Umbilical cord (tissue), 2 donors: Measurements from ENCODE around the gene N4BP2L1. TPM values are rescaled to one million over a fixed set of nuclear protein-coding genes. Genes with fewer than 3 reads are reported as not detected.

Experiments used
- DNase-seq: peaks from one replicate; pipeline ENCODE4 v3.0.0-alpha.2; 2015; ENCODE audit warnings: low spot score
- total RNA-seq: library from RNA; depleted of rRNA; stranded (reverse); fragments of >200 nt; gene quantifications from one replicate; pipeline ENCODE4 v1.2.3, GENCODE V29; 2014; ENCODE audit warnings: low replicate concordance; ENCODE audit not compliant: insufficient read depth

Gene N4BP2L1
- total RNA-seq, result 9.6 TPM

- DNase-seq, result peak; percentile 57
Observed at GRCh38 chr13:32427852-32428580, at the start of gene N4BP2L1. Gene N4BP2L1 (minus strand): TSS chr13:32428130. CDS start chr13:32428082, 48 bp downstream.

- no peak for DNase-seq
Observed at GRCh38 chr13:32476892-32477291, 49.0 kb upstream of the N4BP2L1 start.

GRCh38 chr13:32476021-32476731, 48.2 kb upstream of the N4BP2L1 start:
- DNase-seq, result peak; percentile 8

GRCh38 chr13:32474999-32475792, 47.3 kb upstream of the N4BP2L1 start:
- DNase-seq, result no peak

GRCh38 chr13:32473650-32474049, 45.7 kb upstream of the N4BP2L1 start:
- DNase-seq, result no peak

GRCh38 chr13:32472194-32472621, 44.3 kb upstream of the N4BP2L1 start:
- DNase-seq, result peak; percentile 9

GRCh38 chr13:32471187-32471922, 43.4 kb upstream of the N4BP2L1 start:
- DNase-seq, result peak; percentile 20

- DNase-seq, result no peak
Observed at GRCh38 chr13:32468502-32469142, 40.7 kb upstream of the N4BP2L1 start.

- DNase-seq, result no peak
Observed at GRCh38 chr13:32456591-32456990, 28.7 kb upstream of the N4BP2L1 start.

GRCh38 chr13:32455594-32455903, 27.6 kb upstream of the N4BP2L1 start:
- no peak for DNase-seq

- DNase-seq, result no peak
Observed at GRCh38 chr13:32454886-32455593, 27.1 kb upstream of the N4BP2L1 start.

- no peak for DNase-seq
Observed at GRCh38 chr13:32453981-32454380, 26.1 kb upstream of the N4BP2L1 start.

- DNase-seq, result no peak
Observed at GRCh38 chr13:32448972-32449371, 21.0 kb upstream of the N4BP2L1 start.

- DNase-seq, result no peak
Observed at GRCh38 chr13:32447894-32448623, 20.1 kb upstream of the N4BP2L1 start.

- no peak for DNase-seq
Observed at GRCh38 chr13:32446773-32447465, 19.0 kb upstream of the N4BP2L1 start.

GRCh38 chr13:32446220-32446619, 18.3 kb upstream of the N4BP2L1 start:
- DNase-seq, result no peak

- no peak for DNase-seq
Observed at GRCh38 chr13:32445461-32445860, 17.5 kb upstream of the N4BP2L1 start.

- no peak for DNase-seq
Observed at GRCh38 chr13:32443111-32443510, 15.2 kb upstream of the N4BP2L1 start.

- DNase-seq, result no peak
Observed at GRCh38 chr13:32438871-32439270, 10.9 kb upstream of the N4BP2L1 start.
